Suppressor macrophage treated with lipopolysaccharide for 1 hour (primary cell): ENCODE data around the gene SPIN1.

ENCODE experiments used
- DNase-seq, 3 donors: peaks; one replicate each; pipeline ENCODE4 v3.0.0-alpha.2; 2020 to 2022

The SPIN1 gene

GRCh38 chr9:88437210-88438146 is 49.2 kb downstream of the SPIN1 start:
- no peak for DNase-seq

GRCh38 chr9:88438811-88439210 is 50.6 kb downstream of the SPIN1 start:
- DNase-seq, result no peak

GRCh38 chr9:88441301-88442007 is 53.2 kb downstream of the SPIN1 start:
- no peak for DNase-seq

- no peak for DNase-seq
These were observed 55.4 kb downstream of the SPIN1 start for GRCh38 chr9:88443480-88444113.

DNA sequence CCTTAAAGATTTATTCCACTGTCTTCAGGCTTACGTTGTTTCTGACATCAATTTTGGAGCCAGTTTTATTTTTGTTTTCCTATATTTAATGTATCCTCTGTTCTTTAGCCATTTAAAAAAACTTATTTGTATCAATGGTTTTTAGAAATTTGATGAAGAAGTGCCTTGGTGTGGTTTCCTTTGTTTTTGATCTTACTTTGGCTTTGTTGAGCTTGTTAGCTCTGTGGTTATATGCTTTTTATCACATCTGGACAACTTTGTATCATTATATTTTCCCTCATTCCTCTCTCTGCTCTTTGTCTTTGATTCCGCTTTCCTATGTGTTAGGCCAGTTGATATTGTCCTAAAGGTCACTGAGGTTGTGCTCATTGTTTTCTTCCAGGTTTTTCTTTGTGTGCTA is 58.5 kb downstream of the SPIN1 start:
- no peak for DNase-seq

DNA sequence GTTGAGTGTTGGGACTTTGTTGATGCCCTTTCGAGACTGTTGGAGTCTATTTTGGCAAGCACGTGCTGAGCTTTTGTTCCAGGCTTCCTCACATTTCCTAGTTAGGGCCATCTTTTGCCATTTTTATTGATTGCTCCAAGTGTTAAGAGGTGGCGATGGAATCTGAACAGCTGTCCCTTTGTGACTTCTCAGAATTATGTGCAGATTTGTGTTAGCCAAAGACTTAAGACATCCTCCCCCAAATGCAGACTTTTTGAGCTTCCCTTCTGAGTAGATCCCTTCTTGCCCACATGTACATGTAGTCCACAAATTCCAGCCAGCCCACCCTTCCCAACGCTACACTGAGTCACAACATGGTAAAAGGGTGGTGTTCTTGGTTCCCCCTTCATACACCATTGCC is 59.2 kb downstream of the SPIN1 start:
- no peak for DNase-seq

- no peak for DNase-seq
These were observed 62.9 kb downstream of the SPIN1 start for GRCh38 chr9:88451160-88451559.

DNA sequence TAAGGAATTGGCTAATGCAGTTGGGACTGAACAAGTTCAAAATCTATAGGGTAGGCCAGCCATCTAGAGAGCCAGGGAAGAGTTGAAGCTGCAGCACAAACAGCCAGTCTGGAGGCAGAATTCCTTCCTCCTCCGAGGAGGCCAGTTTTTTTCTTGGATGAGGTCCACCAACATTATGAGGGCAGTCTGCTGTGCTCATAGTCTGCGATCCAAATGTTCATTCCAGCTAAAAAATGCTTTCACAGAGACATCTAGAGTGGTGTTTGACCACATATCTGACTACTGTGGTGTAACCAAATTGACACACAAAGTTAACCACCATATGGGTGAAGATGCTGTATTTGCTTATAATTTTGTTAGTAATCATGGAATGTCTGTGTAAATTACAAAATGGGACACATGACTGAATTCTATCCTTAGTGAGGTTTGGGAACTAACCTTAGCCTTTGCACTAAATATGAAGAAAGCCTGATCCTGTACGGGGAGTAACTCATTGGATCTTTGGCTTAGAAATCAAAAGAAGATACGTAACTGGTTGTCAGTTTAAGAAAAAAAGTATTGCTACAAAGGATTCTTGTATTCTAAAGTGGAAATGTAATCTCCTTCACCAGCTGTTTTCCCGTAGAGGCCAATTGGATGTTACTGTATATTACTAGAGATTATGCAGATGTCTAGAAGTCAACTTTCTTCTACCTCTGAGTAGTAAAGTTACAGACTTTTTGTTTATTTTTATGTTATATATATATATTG is 70.6 kb downstream of the SPIN1 start:
- DNase-seq, result no peak

- peak; percentile 43 to 68 (median 53) for DNase-seq
These were observed 72.5 kb downstream of the SPIN1 start for GRCh38 chr9:88460587-88461332.

DNA sequence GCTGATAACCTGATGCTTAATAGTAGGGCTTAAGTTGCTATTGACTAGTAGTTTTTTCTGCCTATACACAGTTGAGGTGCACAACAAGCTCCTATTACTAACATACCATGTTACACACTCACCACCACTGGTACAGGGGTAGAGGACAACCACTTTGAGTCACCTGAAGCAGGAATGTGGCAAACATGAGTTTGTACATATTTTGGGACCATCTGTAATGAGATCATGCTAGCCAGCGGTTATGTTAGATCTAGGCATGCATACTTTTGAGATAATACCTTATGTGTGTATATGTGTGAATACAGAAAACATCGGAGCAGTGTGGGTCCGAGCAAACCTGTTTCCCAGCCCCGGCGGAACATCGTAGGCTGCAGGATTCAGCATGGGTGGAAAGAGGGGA is 73.9 kb downstream of the SPIN1 start:
- no peak for DNase-seq

DNA sequence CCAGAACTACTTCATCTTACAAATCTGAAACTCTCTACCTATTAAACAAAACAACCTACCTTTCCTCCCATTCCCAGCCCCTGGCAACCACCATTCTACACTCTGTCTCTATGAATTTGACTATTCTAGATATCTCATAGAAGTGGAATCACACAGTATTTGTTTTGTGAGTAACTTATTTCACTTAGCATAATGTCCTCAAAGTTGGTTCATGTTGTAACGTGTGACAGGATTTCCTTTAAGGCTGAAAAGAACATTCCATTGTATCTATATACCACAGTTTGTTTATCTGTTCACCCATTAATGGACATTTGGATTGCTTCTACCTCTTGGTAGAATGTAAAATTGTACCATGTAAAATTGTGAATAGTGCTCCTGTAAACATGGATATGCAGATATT is 76.6 kb downstream of the SPIN1 start:
- DNase-seq, result no peak

DNA sequence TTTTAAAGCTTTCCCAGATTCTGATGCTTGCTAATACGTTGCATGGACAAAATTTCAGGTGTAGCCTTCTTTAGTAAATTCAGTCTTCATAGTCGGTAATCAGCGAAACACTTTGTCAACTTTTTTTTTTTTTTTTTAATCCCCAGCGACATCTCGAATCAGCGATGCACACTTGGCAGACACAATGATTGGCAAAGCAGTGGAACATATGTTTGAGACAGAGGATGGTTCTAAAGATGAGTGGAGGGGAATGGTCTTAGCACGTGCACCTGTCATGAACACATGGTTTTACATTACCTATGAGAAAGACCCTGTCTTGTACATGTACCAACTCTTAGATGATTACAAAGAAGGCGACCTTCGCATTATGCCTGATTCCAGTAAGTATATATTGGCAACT is 80.0 kb downstream of the SPIN1 start:
- DNase-seq, result no peak

DNA sequence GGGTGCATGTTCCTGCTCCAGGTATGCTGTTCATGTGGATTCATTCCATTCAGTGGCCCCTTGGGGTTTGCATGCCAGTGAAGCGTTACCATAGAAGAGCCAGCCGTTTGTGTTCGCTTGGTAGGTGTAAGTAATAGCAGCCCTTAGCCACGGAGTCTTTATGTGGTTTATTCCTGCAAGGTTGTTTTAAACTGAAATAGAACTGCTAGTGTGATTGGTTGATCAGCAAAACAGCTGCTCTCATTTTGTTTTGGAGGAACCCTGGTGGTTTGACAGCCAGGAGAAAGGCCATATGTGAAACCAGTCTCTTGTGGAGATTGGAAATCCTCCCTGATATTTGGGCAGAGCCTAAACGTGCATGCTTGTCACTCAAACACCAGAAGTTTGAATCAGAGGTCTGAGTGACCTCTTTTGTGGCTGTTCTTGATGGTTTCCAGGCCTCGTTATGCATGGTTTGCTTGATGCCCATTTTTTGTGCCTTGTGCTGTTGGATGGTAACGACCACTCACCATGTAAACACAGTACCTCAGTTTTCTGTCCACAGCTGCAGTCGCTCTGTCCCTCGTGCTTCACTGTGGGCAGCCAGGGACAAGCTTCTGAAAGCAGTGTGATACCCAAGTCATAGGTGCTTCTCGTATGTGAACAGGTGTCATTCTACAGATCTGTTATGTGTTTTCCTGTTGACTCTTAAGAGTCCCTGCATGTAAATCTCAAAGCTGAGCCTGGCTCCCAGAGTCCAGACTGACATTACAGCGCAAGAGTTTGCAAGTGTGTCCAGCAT is 88.4 kb downstream of the SPIN1 start:
- no peak for DNase-seq

GRCh38 chr9:88477300-88477751 is 89.1 kb downstream of the SPIN1 start:
- no peak for DNase-seq

- no peak for DNase-seq
These were observed 90.0 kb downstream of the SPIN1 start for GRCh38 chr9:88478246-88478645.

GRCh38 chr9:88481933-88482332 is 93.7 kb downstream of the SPIN1 start:
- DNase-seq, result no peak

GRCh38 chr9:88488166-88488565 is 99.9 kb downstream of the SPIN1 start:
- no peak for DNase-seq

DNA sequence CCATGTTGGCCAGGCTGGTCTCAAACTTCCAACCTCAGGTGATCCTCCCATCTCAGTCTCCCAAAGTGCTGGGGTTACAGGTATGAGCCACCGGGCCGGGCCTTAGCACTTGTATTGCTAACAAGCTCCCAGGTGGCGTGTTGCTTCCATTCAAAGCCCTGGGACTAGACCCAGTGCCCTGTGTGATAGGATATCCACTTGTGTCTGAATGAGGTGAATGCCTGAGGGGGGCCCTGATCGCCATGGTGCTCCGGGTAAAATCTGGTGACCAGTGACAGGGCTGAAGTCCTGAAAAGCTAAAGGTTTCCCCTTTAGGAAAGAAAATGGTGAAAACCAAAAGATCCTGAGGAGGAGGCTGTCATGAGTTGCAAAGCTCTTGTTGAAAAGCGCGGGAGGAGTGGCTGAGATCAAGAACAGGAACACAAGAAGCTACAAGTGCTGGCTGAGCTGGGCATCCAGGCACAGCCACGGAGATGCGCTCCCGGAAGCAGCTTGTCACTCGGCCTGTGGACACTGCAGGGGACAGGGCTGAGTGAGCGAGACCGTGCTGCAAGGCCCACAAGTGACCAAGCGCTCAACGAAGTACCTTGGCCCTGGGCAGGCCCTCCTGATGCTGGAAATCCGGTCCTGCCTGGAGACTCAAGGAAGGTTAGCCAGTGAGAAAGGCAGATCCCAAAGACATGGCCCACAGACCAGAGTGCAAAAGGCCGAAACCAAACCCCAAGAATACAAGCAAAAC is 106.9 kb downstream of the SPIN1 start:
- no peak for DNase-seq

GRCh38 chr9:88497224-88497623 is 109.0 kb downstream of the SPIN1 start:
- DNase-seq, result peak; percentile 12 to 34 (median 26)

- no peak for DNase-seq
These were observed 110.6 kb downstream of the SPIN1 start for GRCh38 chr9:88498880-88499279.

- DNase-seq, result no peak
These were observed 112.8 kb downstream of the SPIN1 start for GRCh38 chr9:88501086-88501485.
